HCT116 (cell line): ENCODE results near the gene SIAH2. TPM values are rescaled to one million over a fixed set of nuclear protein-coding genes. Genes with fewer than 3 reads are reported as not detected.

Experiments
- ATAC-seq: fragments of 200-7000 bp; cut with Tn5 transposase; 2 replicates; pipeline ENCODE4 v1.9.1; 2020; ENCODE audit warnings: mild to moderate bottlenecking, moderate library complexity
- BruUV-seq: library from RNA; stranded (reverse); fragments of 400-500 nt; replicated peaks from 2 replicates; lab custom pipeline; 2021; lab: Mats Ljungman, UMichigan
- CTCF ChIA-PET: fragments of 300-600 bp; sonication (Branson Sonifier 250); formaldehyde crosslinking; loops from one replicate; lab custom pipeline; 2021; ENCODE audit warnings: antibody characterized with exemption; lab: Charles Lee
- POLR2A ChIA-PET: fragments of 300-600, 350-600 bp; sonication (Branson Sonifier 250); formaldehyde crosslinking; loops from one replicate; lab custom pipeline; 2021; ENCODE audit warnings: antibody characterized with exemption; lab: Charles Lee
- RAD21 ChIA-PET, 2 experiments: fragments of 300-600 bp; sonication (Branson Sonifier 250); formaldehyde crosslinking; loops; one replicate each; lab custom pipeline; 2023; ENCODE audit warnings: low total read pairs in 2 of 2; ENCODE audit not compliant: uncharacterized antibody in 2 of 2, unreplicated experiment in 2 of 2, low non-redundant PET in 1 of 2; lab: Charles Lee
- DNase-seq: peaks from one replicate; pipeline ENCODE4 v3.0.0-alpha.2; 2010; ENCODE audit warnings: low read depth, low spot score
- H2AFZ ChIP-seq: fragments of 200-600 bp; shearing (Covaris generic), sonication (generic); 2 replicates; pipeline ENCODE4 v1.6.1; 2017; ENCODE audit warnings: low read depth, mixed run types, mixed read lengths, antibody characterized with exemption, low read length; ENCODE audit not compliant: poor library complexity, severe bottlenecking
- H3K27ac ChIP-seq: 2 replicates; pipeline ENCODE4 v1.5.1; 2012; ENCODE audit warnings: low read depth, low read length
- H3K27me3 ChIP-seq: fragments of 200-600 bp; sonication (generic); 2 replicates; pipeline ENCODE4 v1.6.1; 2016; ENCODE audit warnings: mixed run types, low read length, mixed read lengths; ENCODE audit not compliant: insufficient read depth
- H3K36me3 ChIP-seq, 2 experiments: fragments of 200-500 bp in 1 of 2; fragments of 200-600 bp in 1 of 2; sonication (Bioruptor generic) in 1 of 2; sonication (generic) in 1 of 2; 2 replicates each; pipeline versions ENCODE4 v1.5.1 to v1.6.1; 2014 to 2016; ENCODE audit warnings: low read length in 2 of 2, inconsistent platforms in 1 of 2, mixed read lengths in 1 of 2, mixed run types in 1 of 2; ENCODE audit not compliant: insufficient read depth in 2 of 2, control insufficient read depth in 1 of 2
- H3K4me1 ChIP-seq, 2 experiments: fragments of 200-600 bp in 1 of 2; sonication (generic) in 1 of 2; 2 replicates each; pipeline versions ENCODE4 v1.5.1 to v1.6.1; 2012 to 2017; ENCODE audit warnings: low read length in 2 of 2, inconsistent platforms in 1 of 2, mild to moderate bottlenecking in 1 of 2, mixed read lengths in 1 of 2, mixed run types in 1 of 2, moderate library complexity in 1 of 2; ENCODE audit not compliant: insufficient read depth in 2 of 2, control insufficient read depth in 1 of 2
- H3K4me2 ChIP-seq: fragments of 200-600 bp; sonication (generic); 2 replicates; pipeline ENCODE4 v1.6.1; 2017; ENCODE audit warnings: mixed run types, low read length, mixed read lengths
- H3K4me3 ChIP-seq, 2 experiments: fragments of 200-600 bp in 1 of 2; sonication (generic) in 1 of 2; replicated peaks in 1 of 2; 2 replicates each; pipeline ENCODE4 v1.5.1; 2011 to 2016; ENCODE audit warnings: low read length in 2 of 2, control low read depth in 1 of 2, low read depth in 1 of 2, mild to moderate bottlenecking in 1 of 2, mixed read lengths in 1 of 2, mixed run types in 1 of 2
- H3K79me2 ChIP-seq: fragments of 200-600 bp; sonication (generic); 2 replicates; pipeline ENCODE4 v1.6.1; 2017; ENCODE audit warnings: mild to moderate bottlenecking, mixed run types, low read length, moderate library complexity, mixed read lengths; ENCODE audit not compliant: insufficient read depth
- H3K9ac ChIP-seq: fragments of 200-600 bp; sonication (generic); 2 replicates; pipeline ENCODE4 v1.6.1; 2016; ENCODE audit warnings: low read length, mixed read lengths
- H3K9me2 ChIP-seq: fragments of 200-600 bp; sonication (generic), shearing (Covaris generic); 2 replicates; pipeline ENCODE4 v1.6.1; 2017; ENCODE audit warnings: mixed run types, mild to moderate bottlenecking, moderate library complexity; ENCODE audit not compliant: insufficient read depth
- H3K9me3 ChIP-seq, 2 experiments: fragments of 200-500 bp in 1 of 2; fragments of 200-600 bp in 1 of 2; sonication (Bioruptor generic) in 1 of 2; sonication (generic) in 1 of 2; 2 replicates each; pipeline ENCODE4 v1.6.1; 2014 to 2017; ENCODE audit warnings: low read length in 2 of 2, mixed read lengths in 2 of 2, inconsistent platforms in 1 of 2, low read depth in 1 of 2, mild to moderate bottlenecking in 1 of 2, mixed run types in 1 of 2, moderate library complexity in 1 of 2; ENCODE audit not compliant: control insufficient read depth in 1 of 2, insufficient read depth in 1 of 2
- H4K20me1 ChIP-seq: fragments of 200-600 bp; sonication (generic), shearing (Covaris generic); 2 replicates; pipeline ENCODE4 v1.6.1; 2017; ENCODE audit warnings: mixed run types, mild to moderate bottlenecking, moderate library complexity; ENCODE audit not compliant: insufficient read depth
- ATF3 ChIP-seq: IDR thresholded peaks from 2 replicates; pipeline ENCODE4 v1.6.1; 2012
- CEBPB ChIP-seq: IDR thresholded peaks from 2 replicates; pipeline ENCODE4 v1.6.1; 2012; ENCODE audit warnings: low read depth
- ELF1 ChIP-seq: IDR thresholded peaks from 2 replicates; pipeline ENCODE4 v1.6.1; 2012; ENCODE audit warnings: low read depth, borderline replicate concordance
- FOSL1 ChIP-seq: IDR thresholded peaks from 2 replicates; pipeline ENCODE4 v1.6.1; 2012; ENCODE audit warnings: low read depth
- JUND ChIP-seq: IDR thresholded peaks from 2 replicates; pipeline ENCODE4 v1.6.1; 2012
- MAX ChIP-seq: IDR thresholded peaks from 2 replicates; pipeline ENCODE4 v1.6.1; 2012
- POLR2A ChIP-seq: IDR thresholded peaks from 2 replicates; pipeline ENCODE4 v1.7.0; 2011; ENCODE audit warnings: borderline replicate concordance; ENCODE audit not compliant: insufficient read depth, insufficient read length; ENCODE audit errors: extremely low read depth
- REST ChIP-seq: IDR thresholded peaks from 2 replicates; pipeline ENCODE4 v1.6.1; 2012; ENCODE audit warnings: low read depth
- SIN3A ChIP-seq: IDR thresholded peaks from 2 replicates; pipeline ENCODE4 v1.6.1; 2012; ENCODE audit warnings: low read depth
- SP1 ChIP-seq: IDR thresholded peaks from 2 replicates; pipeline ENCODE4 v1.6.1; 2012; ENCODE audit warnings: low read depth
- YY1 ChIP-seq: IDR thresholded peaks from 2 replicates; pipeline ENCODE4 v1.6.1; 2011; ENCODE audit warnings: low read length, low read depth, moderate library complexity, mild to moderate bottlenecking; ENCODE audit not compliant: insufficient replicate concordance; ENCODE audit errors: extremely low read depth
- ZBTB33 ChIP-seq: IDR thresholded peaks from 2 replicates; pipeline ENCODE4 v1.6.1; 2011; ENCODE audit warnings: mild to moderate bottlenecking, low read length, moderate library complexity; ENCODE audit not compliant: insufficient replicate concordance; ENCODE audit errors: extremely low read depth
- ZFX ChIP-seq: fragments of 450-650 bp; IDR thresholded peaks from 2 replicates; pipeline ENCODE4 v1.6.1; 2017
- ZNF274 ChIP-seq: fragments of 200-500 bp; sonication (Bioruptor generic); IDR thresholded peaks from 2 replicates; pipeline ENCODE4 v1.6.1; 2014; ENCODE audit warnings: mild to moderate bottlenecking, low read depth, low read length, inconsistent platforms
- intact Hi-C: fragments of 100-400 bp; cut with micrococcal nuclease; formaldehyde crosslinking; loops from 2 replicates; pipeline ENCODE4 v1.10.0; 2022
- total RNA-seq: library from RNA; stranded (reverse); gene quantifications from one replicate; pipeline ENCODE4 v1.2.1, GENCODE V29; 2021; ENCODE audit not compliant: unreplicated experiment

The SIAH2 gene
- total RNA-seq, 1 experiment from 2014 or later, result 39.9 TPM

- H3K9me3 ChIP-seq, result no peaks in the 10 kb centered on the region
- no TSS peak for BruUV-seq
- no peak overlapping the region for H3K9ac ChIP-seq
- H2AFZ ChIP-seq, result no peak overlapping the region
- ATAC-seq (no peak), DNase-seq (no peak)
- no peaks in the 10 kb centered on the region for H4K20me1 ChIP-seq
- TF ChIP-seq ZNF274 (no peak), CEBPB (no peak), YY1 (no peak), MAX (no peak), JUND (no peak), FOSL1 (no peak), REST (no peak), ZFX (no peak), SIN3A (no peak), ELF1 (no peak), ZBTB33 (no peak), ATF3 (no peak), SP1 (no peak), POLR2A (no peak)
- no peak overlapping the region for H3K27ac ChIP-seq
- H3K4me1 ChIP-seq, result no peaks in the 10 kb centered on the region
- ChIA-PET POLR2A (no interaction called here), RAD21 (no interaction called here), CTCF (interaction anchor here (1.2 to 3.7 kb wide), 2 partner anchors 9 kb away, joined by 6 to 13 read pairs; no protein-coding TSS in a partner anchor)
- H3K4me2 ChIP-seq, result no peak overlapping the region
- intact Hi-C loops, result no loop called here
- no peaks in the 10 kb centered on the region for H3K27me3 ChIP-seq
- no peaks in the 10 kb centered on the region for H3K9me2 ChIP-seq
- no peak overlapping the region for H3K4me3 ChIP-seq
- no peaks in the 10 kb centered on the region for H3K36me3 ChIP-seq
- no peaks in the 10 kb centered on the region for H3K79me2 ChIP-seq
Observed at GRCh38 chr3:150778793-150779401, 15.9 kb upstream of the SIAH2 start.
